ENCODE measurements around the gene ZNF738.
"Not testable (repeated sequence)": the region's sequence is repeated elsewhere in the genome, so short reads cannot be mapped to it uniquely, and the experiment has no call there.

ZNF738 gene

GRCh38 chr19:21358768-21359451, at the start of gene ZNF738:
Gene ZNF738 (plus strand): TSS chr19:21359000. CDS start chr19:21359141, 141 bp downstream.
- DNase-seq (ENCODE audit: low read depth) = peak; percentile 70

DNA sequence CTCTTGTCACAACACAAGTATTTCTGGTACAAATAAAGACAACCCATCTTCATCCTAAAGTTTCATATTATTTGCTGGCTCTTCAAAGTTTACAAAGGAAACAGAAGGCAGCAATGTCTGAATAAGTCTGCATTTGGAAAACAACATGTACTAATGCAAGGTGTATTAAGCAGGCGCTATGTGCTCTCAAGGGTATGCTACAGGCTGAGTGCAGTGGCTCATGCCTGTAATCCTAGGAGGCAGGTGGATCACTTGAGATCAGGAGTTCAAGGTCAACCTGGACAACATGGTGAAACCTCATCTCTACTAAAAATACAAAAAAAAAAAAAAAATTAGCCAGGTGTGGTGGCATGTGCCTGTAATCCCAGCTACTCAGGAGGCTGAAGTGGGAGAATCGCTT, 46.0 kb upstream of the ZNF738 start:
- not testable (repeated sequence) for DNase-seq (ENCODE audit: low read depth)

DNA sequence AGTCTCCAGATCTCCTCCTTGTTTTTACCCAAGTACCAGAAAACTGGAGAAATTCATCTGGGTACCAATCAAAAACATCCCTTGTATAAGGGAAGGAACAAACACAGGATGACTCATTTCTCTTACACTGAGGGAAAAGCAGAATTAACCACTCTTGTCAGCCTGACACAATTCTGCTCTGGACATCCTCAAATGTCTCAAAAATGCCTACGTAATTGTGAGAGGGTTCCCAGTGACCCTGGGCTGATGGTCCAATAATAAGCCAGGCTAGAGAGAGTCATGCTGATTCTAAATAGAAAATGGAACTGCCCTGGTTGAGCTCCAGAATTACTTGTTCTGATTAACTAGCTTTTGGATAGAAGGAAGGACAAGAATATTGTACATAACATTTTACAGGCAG, 44.1 kb upstream of the ZNF738 start:
- DNase-seq (ENCODE audit: low read depth) = no peak

GRCh38 chr19:21317821-21318220, 41.0 kb upstream of the ZNF738 start:
- no peak for DNase-seq (ENCODE audit: low read depth)

GRCh38 chr19:21321134-21321533, 37.7 kb upstream of the ZNF738 start:
- DNase-seq (ENCODE audit: low read depth) = no peak

- no peak for DNase-seq (ENCODE audit: low read depth)
These were observed 36.8 kb upstream of the ZNF738 start for GRCh38 chr19:21321996-21322395.

- no peak for DNase-seq (ENCODE audit: low read depth)
These were observed 36.3 kb upstream of the ZNF738 start for GRCh38 chr19:21322528-21322927.

- DNase-seq (ENCODE audit: low read depth) = no peak
These were observed 35.8 kb upstream of the ZNF738 start for GRCh38 chr19:21323000-21323399.

DNA sequence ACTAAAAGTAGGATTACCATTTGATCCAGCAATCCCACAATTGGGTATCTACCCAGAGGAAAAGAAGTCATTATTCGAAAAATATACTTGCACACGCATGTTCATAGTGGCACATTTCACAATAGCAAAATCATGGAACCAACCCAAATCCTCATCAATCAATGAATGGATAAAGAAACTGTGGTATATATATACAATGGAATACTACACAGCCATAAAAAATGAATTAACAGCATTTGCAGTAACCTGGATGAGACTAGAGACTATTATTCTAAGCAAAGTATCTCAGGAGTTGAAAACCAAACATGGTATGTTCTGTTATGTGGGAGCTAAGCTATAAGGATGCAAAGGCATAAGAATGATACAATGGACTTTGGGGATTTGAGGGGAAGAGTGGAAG, 32.6 kb upstream of the ZNF738 start:
- no peak for DNase-seq (ENCODE audit: low read depth)

GRCh38 chr19:21328406-21328805, 30.4 kb upstream of the ZNF738 start:
- DNase-seq (ENCODE audit: low read depth) = no peak

GRCh38 chr19:21328885-21329605, 29.8 kb upstream of the ZNF738 start, which contains the start of gene ZNF708:
Gene ZNF708 (minus strand): TSS chr19:21329410. CDS start chr19:21329212, 198 bp downstream.
- peak; percentile 48 for DNase-seq (ENCODE audit: low read depth)

- no peak for DNase-seq (ENCODE audit: low read depth)
These were observed 23.1 kb upstream of the ZNF738 start for GRCh38 chr19:21335721-21336120.

GRCh38 chr19:21344841-21345240, 14.0 kb upstream of the ZNF738 start:
- DNase-seq (ENCODE audit: low read depth) = not testable (repeated sequence)

DNA sequence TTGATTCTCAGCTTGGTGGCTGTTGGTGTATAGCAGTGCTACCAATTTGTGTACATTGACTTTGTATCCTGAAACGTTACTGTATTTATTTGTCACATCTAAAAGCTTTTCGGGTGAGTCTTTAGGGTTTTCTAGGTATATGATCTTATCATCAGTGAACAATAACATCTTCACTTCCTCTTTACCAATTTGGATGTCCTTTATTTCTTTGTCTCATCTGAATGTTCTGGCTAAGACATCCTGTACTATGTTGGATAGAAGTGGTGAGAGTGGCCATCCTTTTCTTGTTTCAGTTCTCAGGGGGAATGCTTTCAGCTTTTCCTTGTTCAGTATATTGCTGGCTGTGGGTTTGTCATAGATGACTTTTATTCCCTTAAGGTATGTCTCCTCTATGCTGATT, 6.0 kb upstream of the ZNF738 start:
- no peak for DNase-seq (ENCODE audit: low read depth)

DNA sequence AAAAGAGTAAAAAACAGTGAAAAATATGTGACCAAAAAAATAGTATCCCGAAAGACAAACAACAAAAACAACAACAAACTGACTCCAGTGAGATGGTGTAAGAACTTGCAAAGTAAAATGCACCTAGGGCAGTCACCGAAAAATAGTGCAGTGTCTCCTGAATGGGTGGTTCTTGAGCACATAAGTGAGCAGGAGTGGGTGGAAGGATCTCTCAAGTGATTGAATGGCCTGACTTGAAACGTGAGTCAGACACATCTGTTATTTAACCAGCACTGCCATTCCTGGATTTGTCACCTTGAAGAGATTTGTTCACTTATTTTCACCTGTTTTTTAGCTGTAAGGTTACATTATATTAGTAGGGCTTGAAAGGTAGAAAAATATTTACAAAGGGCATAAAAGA, 3.5 kb downstream of the ZNF738 start:
- no peak for DNase-seq (ENCODE audit: low read depth)

- DNase-seq (ENCODE audit: low read depth) = no peak
These were observed 25.3 kb downstream of the ZNF738 start for GRCh38 chr19:21383980-21384582.

GRCh38 chr19:21396121-21396520, 37.3 kb downstream of the ZNF738 start:
- DNase-seq (ENCODE audit: low read depth) = no peak

DNA sequence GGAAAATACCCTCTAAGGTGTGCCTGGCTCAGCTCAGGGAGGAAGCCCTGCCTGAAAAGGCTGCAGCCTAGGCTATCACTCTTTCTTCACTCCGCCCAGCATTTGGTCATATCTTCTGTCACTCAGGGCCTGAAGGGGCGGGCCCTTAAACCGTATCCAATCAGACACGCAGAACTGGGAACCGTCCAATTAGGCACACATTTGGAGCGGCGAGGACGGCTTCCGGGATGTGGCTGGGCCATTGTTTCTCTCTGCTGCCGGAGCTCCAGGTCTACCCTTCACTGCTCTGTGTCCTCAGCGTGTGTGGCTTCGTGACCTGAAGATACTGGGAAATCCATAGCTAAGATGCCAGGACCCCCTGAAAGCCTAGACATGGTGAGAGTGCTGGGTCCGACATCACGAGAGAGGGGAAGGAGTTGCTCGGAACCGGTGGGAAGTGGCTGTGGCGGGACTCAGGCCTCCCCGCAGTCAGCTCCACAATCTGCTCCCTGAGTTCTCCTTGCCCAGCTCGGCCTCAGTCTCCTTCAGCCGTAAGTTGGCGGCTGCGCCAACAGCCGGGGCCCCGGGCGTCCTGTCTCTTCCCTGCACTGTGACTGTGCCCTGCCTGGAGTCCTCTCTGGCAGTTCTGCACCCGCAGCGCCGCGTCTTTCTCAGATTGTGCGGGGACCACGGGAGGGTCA, 38.2 kb downstream of the ZNF738 start, which contains the start of gene ZNF493:
Gene ZNF493, plus strand, starts transcription at position 241 of the 680 bp plus-strand sequence. Its CDS starts 105 bp downstream, at position 346.
- DNase-seq (ENCODE audit: low read depth) = peak; percentile 80

- no peak for DNase-seq (ENCODE audit: low read depth)
These were observed 40.1 kb downstream of the ZNF738 start for GRCh38 chr19:21398851-21399250.

DNA sequence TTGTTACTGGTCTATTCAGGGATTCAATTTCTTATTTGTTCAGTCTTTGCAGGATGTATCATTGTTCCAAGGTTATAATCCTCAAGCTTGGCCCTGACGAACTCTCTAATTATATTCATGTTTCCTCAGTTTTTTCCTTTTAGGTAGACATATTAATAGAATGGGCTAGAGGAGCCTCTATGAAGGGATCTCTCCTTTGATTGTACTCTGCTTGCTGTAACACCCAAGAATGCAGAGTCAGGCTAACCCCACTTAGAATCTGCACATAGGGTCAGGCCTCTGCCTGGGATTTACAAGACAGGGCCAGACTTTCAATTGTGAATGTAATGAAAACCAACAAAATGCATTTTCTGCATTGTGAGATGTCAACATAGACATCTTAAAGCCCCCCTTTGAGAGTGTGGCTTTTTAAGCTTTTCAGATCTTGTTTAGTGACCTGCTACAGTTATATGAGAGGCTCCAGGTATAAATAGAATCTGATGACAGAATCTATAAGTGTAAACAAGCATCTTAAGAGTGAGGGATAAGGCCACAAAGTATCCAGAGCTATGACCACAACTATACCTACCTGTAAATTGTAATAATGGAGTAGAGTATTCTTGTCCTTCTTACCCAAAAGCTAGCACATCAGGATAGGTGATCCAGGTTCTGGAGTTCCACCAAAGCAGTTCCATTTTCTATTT, 43.6 kb downstream of the ZNF738 start:
- DNase-seq (ENCODE audit: low read depth) = no peak

DNA sequence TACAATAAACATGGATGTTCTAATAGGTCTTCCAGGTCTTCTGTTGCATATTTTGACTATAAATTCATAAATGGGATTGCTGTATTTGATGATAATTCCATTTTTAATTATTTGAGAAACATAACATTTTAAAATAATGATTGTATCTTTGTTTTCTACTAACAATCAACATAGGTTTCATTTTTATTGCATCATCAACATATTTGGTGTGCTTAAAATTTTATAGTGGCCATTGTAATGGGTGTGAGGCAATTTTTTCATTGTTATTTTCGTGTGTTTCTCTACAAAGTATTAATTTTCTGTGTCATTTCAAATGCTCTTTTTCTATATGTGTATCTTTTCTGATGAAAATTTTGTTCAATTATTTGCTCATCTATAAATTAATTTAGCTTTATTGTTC, 51.4 kb downstream of the ZNF738 start:
- no peak for DNase-seq (ENCODE audit: low read depth)

- DNase-seq (ENCODE audit: low read depth) = no peak
These were observed 63.4 kb downstream of the ZNF738 start for GRCh38 chr19:21422244-21422643.
